MM.1S (cell line): ENCODE data around the gene FASTKD3.

Experiments
- DNase-seq: peaks from one replicate; pipeline ENCODE4 v3.0.0-alpha.2; 2015
- H2AFZ ChIP-seq: fragments of 300-600 bp; sonication (generic); 2 replicates; pipeline ENCODE4 v1.6.0; 2016; ENCODE audit warnings: antibody characterized with exemption, low read length
- H3F3A ChIP-seq: fragments of 300-600 bp; sonication (generic); 2 replicates; pipeline ENCODE4 v1.6.1; 2016; ENCODE audit warnings: mild to moderate bottlenecking, antibody characterized with exemption, low read length, moderate library complexity, mixed read lengths; ENCODE audit not compliant: insufficient read depth
- H3K27ac ChIP-seq: fragments of 300-600 bp; sonication (generic); 2 replicates; pipeline ENCODE4 v1.5.1; 2016; ENCODE audit warnings: mild to moderate bottlenecking, low read length
- H3K27me3 ChIP-seq: fragments of 300-600 bp; sonication (generic); replicated peaks from 2 replicates; pipeline ENCODE4 v1.6.0; 2016; ENCODE audit warnings: low read length; ENCODE audit not compliant: insufficient read depth
- H3K36me3 ChIP-seq: fragments of 300-600 bp; sonication (generic); replicated peaks from 2 replicates; pipeline ENCODE4 v1.6.1; 2016; ENCODE audit warnings: mild to moderate bottlenecking, low read length, mixed read lengths; ENCODE audit not compliant: insufficient read depth
- H3K4me1 ChIP-seq: fragments of 300-600 bp; sonication (generic); 2 replicates; pipeline ENCODE4 v1.6.1; 2016; ENCODE audit warnings: low read length, mixed read lengths
- H3K4me2 ChIP-seq: fragments of 300-600 bp; sonication (generic); 2 replicates; pipeline ENCODE4 v1.6.0; 2016; ENCODE audit warnings: low read depth, low read length
- H3K4me3 ChIP-seq: fragments of 300-600 bp; sonication (generic); 2 replicates; pipeline ENCODE4 v1.5.1; 2016; ENCODE audit warnings: low read length, mixed read lengths
- H3K79me2 ChIP-seq: fragments of 300-600 bp; sonication (generic); 2 replicates; pipeline ENCODE4 v1.6.1; 2016; ENCODE audit warnings: mixed run types, low read length, mixed read lengths
- H3K9ac ChIP-seq: fragments of 300-600 bp; sonication (generic); 2 replicates; pipeline ENCODE4 v1.6.1; 2016; ENCODE audit warnings: low read length, mixed read lengths
- H3K9me2 ChIP-seq: fragments of 300-600 bp; sonication (generic); replicated peaks from 2 replicates; pipeline ENCODE4 v1.6.1; 2016; ENCODE audit warnings: mild to moderate bottlenecking, low read length, mixed read lengths; ENCODE audit not compliant: insufficient read depth
- H3K9me3 ChIP-seq: fragments of 300-600 bp; sonication (generic); replicated peaks from 2 replicates; pipeline ENCODE4 v1.6.1; 2016; ENCODE audit warnings: mild to moderate bottlenecking, low read length, mixed read lengths; ENCODE audit not compliant: insufficient read depth
- H4K20me1 ChIP-seq: fragments of 300-600 bp; sonication (generic); 2 replicates; pipeline ENCODE4 v1.6.1; 2016; ENCODE audit warnings: mild to moderate bottlenecking, low read length, moderate library complexity, mixed read lengths; ENCODE audit not compliant: insufficient read depth
- CTCF ChIP-seq: fragments of 300-600 bp; sonication (generic); IDR thresholded peaks from 2 replicates; pipeline ENCODE4 v1.5.1; 2016; ENCODE audit warnings: antibody characterized with exemption, low read length, mixed read lengths
- EZH2 ChIP-seq: fragments of 300-600 bp; sonication (generic); optimal IDR thresholded peaks from 2 replicates; pipeline ENCODE3; 2017; ENCODE audit warnings: low read depth, mild to moderate bottlenecking, antibody characterized with exemption, low read length, mixed read lengths
- EZH2phosphoT487 ChIP-seq: fragments of 300-600 bp; sonication (generic); IDR thresholded peaks from 2 replicates; pipeline ENCODE4 v1.6.1; 2018; ENCODE audit warnings: antibody characterized with exemption, low read length

Gene FASTKD3

DNA sequence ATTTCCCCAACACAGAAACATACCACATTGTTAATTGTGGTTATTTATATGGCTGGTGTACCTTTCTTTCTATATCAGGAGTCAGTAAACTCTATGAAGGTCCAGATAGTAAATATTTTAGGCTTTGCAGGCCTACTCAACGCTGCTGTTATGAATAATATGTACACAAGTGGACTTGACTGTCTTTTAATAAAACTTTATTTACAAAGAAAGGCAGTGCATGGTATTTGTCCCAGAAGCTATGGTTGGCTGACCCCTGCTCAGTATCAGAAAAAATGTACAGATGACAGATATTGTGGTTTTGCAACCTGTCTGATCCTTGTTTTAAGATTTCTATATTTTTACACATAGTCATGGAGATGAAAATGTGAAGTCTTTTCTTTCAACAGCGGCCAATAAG is 5.8 kb upstream of the FASTKD3 start:
- Histone ChIP-seq H3K4me1 (peaks cover 42% of the 10 kb centered on the region), H3F3A (peaks cover 43% of the 10 kb centered on the region), H3K36me3 (peaks cover 44% of the 10 kb centered on the region), H4K20me1 (peaks cover 41% of the 10 kb centered on the region), H3K9ac (no peak overlapping the region), H3K4me3 (no peak overlapping the region), H3K27ac (no peak overlapping the region), H3K79me2 (peaks cover 94% of the 10 kb centered on the region), H3K4me2 (peak overlapping the region; percentile 88; the same call in 1 of the 2 replicates), H3K9me3 (no peaks in the 10 kb centered on the region), H3K27me3 (no peaks in the 10 kb centered on the region), H2AFZ (no peak overlapping the region), H3K9me2 (no peaks in the 10 kb centered on the region)
- TF ChIP-seq EZH2 (no peak), EZH2phosphoT487 (no peak)
- no peak for DNase-seq

GRCh38 chr5:7873216-7873615 is 4.4 kb upstream of the FASTKD3 start:
- H3K36me3 ChIP-seq, result peaks cover 35% of the 10 kb centered on the region
- H2AFZ ChIP-seq, result no peak overlapping the region
- H3K79me2 ChIP-seq, result peaks cover 94% of the 10 kb centered on the region
- peaks cover 48% of the 10 kb centered on the region for H3F3A ChIP-seq
- peak; percentile 77 for DNase-seq
- peak overlapping the region; percentile 92 for H3K27ac ChIP-seq
- H3K9me2 ChIP-seq, result no peaks in the 10 kb centered on the region
- TF ChIP-seq EZH2phosphoT487 (no peak), EZH2 (no peak), CTCF (no peak)
- peaks cover 30% of the 10 kb centered on the region for H4K20me1 ChIP-seq
- H3K27me3 ChIP-seq, result no peaks in the 10 kb centered on the region
- H3K4me3 ChIP-seq, result peak overlapping the region; percentile 46
- peaks cover 39% of the 10 kb centered on the region for H3K4me1 ChIP-seq
- peak overlapping the region; percentile 51 for H3K9ac ChIP-seq
- H3K9me3 ChIP-seq, result no peaks in the 10 kb centered on the region
- peak overlapping the region; percentile 88 for H3K4me2 ChIP-seq

DNA sequence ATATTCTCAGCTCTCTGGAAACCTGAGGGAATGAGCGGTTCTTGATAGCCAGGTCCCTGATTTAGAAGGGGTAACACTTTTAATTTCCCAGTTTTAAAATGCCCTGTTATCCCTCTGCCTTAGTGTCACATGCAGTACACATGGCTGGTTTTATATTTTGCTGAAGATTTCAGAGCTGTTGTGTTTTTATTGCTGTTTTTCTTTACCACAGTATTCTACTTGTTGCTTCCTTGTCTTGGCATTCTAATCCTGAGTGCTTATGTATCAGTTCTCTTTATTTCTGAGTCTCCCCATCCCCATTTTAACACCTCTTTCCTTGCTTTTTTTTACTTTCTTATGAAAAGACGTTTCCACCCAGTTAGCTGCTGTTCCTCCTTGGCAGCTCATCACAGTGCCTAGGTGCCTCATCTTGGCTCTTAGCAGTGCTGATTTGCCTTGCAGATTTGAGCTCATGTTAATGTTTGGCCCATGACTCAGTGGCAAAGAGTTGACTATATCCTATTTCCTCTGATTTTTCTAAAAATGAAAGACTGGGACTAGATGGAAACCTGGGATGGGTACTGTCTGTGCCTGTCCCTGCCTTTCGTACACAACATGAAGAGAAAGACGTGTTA is 3.8 kb upstream of the FASTKD3 start:
- Histone ChIP-seq H3K9me2 (no peaks in the 10 kb centered on the region), H3K79me2 (peaks cover 94% of the 10 kb centered on the region), H3K27ac (peak overlapping the region; percentile 92), H3K9me3 (no peaks in the 10 kb centered on the region), H3K4me1 (peaks cover 42% of the 10 kb centered on the region), H3K4me2 (peak overlapping the region; percentile 88), H2AFZ (no peak overlapping the region), H3F3A (peaks cover 48% of the 10 kb centered on the region), H3K9ac (peak overlapping the region; percentile 51), H3K36me3 (peaks cover 29% of the 10 kb centered on the region), H3K4me3 (peak overlapping the region; percentile 46), H4K20me1 (peaks cover 30% of the 10 kb centered on the region), H3K27me3 (no peaks in the 10 kb centered on the region)
- DNase-seq, result peak; percentile 23
- TF ChIP-seq CTCF (no peak), EZH2 (no peak), EZH2phosphoT487 (no peak)

DNA sequence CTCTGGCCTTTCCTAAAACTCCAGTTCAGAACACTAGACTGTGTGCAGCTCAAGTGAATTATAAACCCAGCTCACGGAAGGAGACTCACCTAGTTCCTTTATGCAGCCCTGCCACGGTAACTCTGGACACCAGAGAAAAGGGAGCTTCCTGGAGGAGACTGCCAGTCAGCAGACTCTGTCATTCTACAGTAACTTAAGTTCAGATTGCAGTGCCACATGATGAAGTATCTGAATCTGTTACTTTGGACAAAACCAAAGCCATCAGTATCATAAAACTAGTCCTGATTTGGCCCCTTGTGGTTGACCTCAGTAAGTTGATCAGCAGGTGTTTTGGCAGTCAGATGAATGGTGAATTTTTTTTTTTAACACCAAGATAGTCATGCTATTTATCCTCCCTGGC is 2.8 kb upstream of the FASTKD3 start:
- H3K9ac ChIP-seq, result peak overlapping the region; percentile 98
- H3K79me2 ChIP-seq, result peaks cover 94% of the 10 kb centered on the region
- peak; percentile 93 for DNase-seq
- no peak overlapping the region for H2AFZ ChIP-seq
- peaks cover 48% of the 10 kb centered on the region for H3F3A ChIP-seq
- no peaks in the 10 kb centered on the region for H3K9me3 ChIP-seq
- peaks cover 26% of the 10 kb centered on the region for H4K20me1 ChIP-seq
- H3K27ac ChIP-seq, result peak overlapping the region; percentile 92
- no peaks in the 10 kb centered on the region for H3K27me3 ChIP-seq
- H3K4me2 ChIP-seq, result peak overlapping the region; percentile 88
- peaks cover 23% of the 10 kb centered on the region for H3K36me3 ChIP-seq
- H3K4me3 ChIP-seq, result peak overlapping the region; percentile 92
- peaks cover 45% of the 10 kb centered on the region for H3K4me1 ChIP-seq
- no peaks in the 10 kb centered on the region for H3K9me2 ChIP-seq
- TF ChIP-seq CTCF, result peak; percentile 25
- no peak for TF ChIP-seq EZH2phosphoT487
